HFFc6 (cell line): ENCODE results near the gene FBXO24. TPM values are rescaled to one million over a fixed set of nuclear protein-coding genes. Genes with fewer than 3 reads are reported as not detected.

Experiments used
- DNase-seq: peaks from one replicate; pipeline ENCODE4 v3.0.0-alpha.2; 2018
- H3K27ac Mint-ChIP-seq: 2 replicates; pipeline ENCODE4 v1.8.0; 2020; ENCODE audit warnings: mild to moderate bottlenecking, mixed read lengths
- H3K27me3 Mint-ChIP-seq: 2 replicates; pipeline ENCODE4 v1.8.0; 2021; ENCODE audit warnings: mild to moderate bottlenecking, moderate library complexity, mixed read lengths; ENCODE audit not compliant: insufficient read depth
- H3K36me3 Mint-ChIP-seq: 2 replicates; pipeline ENCODE4 v1.8.0; 2021; ENCODE audit warnings: low read depth, mixed read lengths
- H3K4me1 Mint-ChIP-seq: 2 replicates; pipeline ENCODE4 v1.8.0; 2020; ENCODE audit warnings: low read depth, mixed read lengths
- H3K4me3 Mint-ChIP-seq: 2 replicates; pipeline ENCODE4 v1.8.0; 2020; ENCODE audit warnings: mild to moderate bottlenecking, moderate library complexity, mixed read lengths
- H3K9me3 Mint-ChIP-seq: 2 replicates; pipeline ENCODE4 v1.8.0; 2020; ENCODE audit warnings: mild to moderate bottlenecking, mixed read lengths
- CTCF ChIP-seq: fragments of 200-600 bp; sonication (generic); IDR thresholded peaks from 2 replicates; pipeline ENCODE4 v1.5.0; 2021; ENCODE audit warnings: antibody characterized with exemption, mild to moderate bottlenecking
- total RNA-seq, 6 experiments: library from RNA; stranded (reverse); fragmentation: NEBNext Ultra II Directional; extraction: Animal tissue kit (Norgen Biotek cat#: 25700); gene quantifications; 2 replicates in 1 of 6; 3 replicates in 5 of 6; pipeline ENCODE4 v1.2.3, GENCODE V29; 2021

FBXO24 gene
- total RNA-seq, 6 experiments from 2014 or later, result 0.20 to 0.47 (median 0.28) TPM

GRCh38 chr7:100583132-100584053, 2.7 kb upstream of the FBXO24 start:
- peaks cover 10% of the 10 kb centered on the region for H3K36me3 Mint-ChIP-seq
- TF ChIP-seq CTCF, result no peak
- peak overlapping the region; percentile 87 for H3K27ac Mint-ChIP-seq
- H3K9me3 Mint-ChIP-seq, result no peaks in the 10 kb centered on the region
- no peak for DNase-seq
- H3K27me3 Mint-ChIP-seq, result peaks cover 3% of the 10 kb centered on the region
- H3K4me1 Mint-ChIP-seq, result peaks cover 30% of the 10 kb centered on the region
- H3K4me3 Mint-ChIP-seq, result peak overlapping the region; percentile 95

GRCh38 chr7:100584054-100584682, 2.0 kb upstream of the FBXO24 start:
- Mint-ChIP-seq H3K27me3 (peaks cover 3% of the 10 kb centered on the region), H3K36me3 (peaks cover 10% of the 10 kb centered on the region), H3K27ac (peak overlapping the region; percentile 87), H3K9me3 (no peaks in the 10 kb centered on the region), H3K4me1 (peaks cover 30% of the 10 kb centered on the region), H3K4me3 (peak overlapping the region; percentile 95)
- TF ChIP-seq CTCF, result no peak
- no peak for DNase-seq

- DNase-seq, result peak; percentile 74
- Mint-ChIP-seq H3K36me3 (peaks cover 6% of the 10 kb centered on the region), H3K27me3 (peaks cover 3% of the 10 kb centered on the region), H3K9me3 (no peaks in the 10 kb centered on the region), H3K4me1 (peaks cover 30% of the 10 kb centered on the region), H3K4me3 (peak overlapping the region; percentile 95), H3K27ac (peak overlapping the region; percentile 87)
- no peak for TF ChIP-seq CTCF
Observed at GRCh38 chr7:100584683-100585510, 1.2 kb upstream of the FBXO24 start.

GRCh38 chr7:100585511-100586265, 440 bp upstream of the FBXO24 start, which contains the start of gene LRCH4:
Gene LRCH4, minus strand, starts transcription at chr7:100586129. Its CDS starts 29 bp downstream, at chr7:100586100.
- 0 out of 2 replicates have a peak, but pooled peaks have one; percentile 8 for TF ChIP-seq CTCF
- peak within 1 kb of the TSS; percentile 87 for H3K27ac Mint-ChIP-seq
- H3K27me3 Mint-ChIP-seq, result peaks cover 6% of the 10 kb centered on the region
- peak within 1 kb of the TSS; percentile 95 for H3K4me3 Mint-ChIP-seq
- DNase-seq, result no peak
- H3K36me3 Mint-ChIP-seq, result peaks cover 6% of the 10 kb centered on the region
- H3K4me1 Mint-ChIP-seq, result peaks cover 36% of the 10 kb centered on the region
- no peaks in the 10 kb centered on the region for H3K9me3 Mint-ChIP-seq

GRCh38 chr7:100588438-100588837, 2.3 kb downstream of the FBXO24 start:
- DNase-seq, result peak; percentile 25
- H3K36me3 Mint-ChIP-seq, result peaks cover 6% of the 10 kb centered on the region
- TF ChIP-seq CTCF, result peak; percentile 64
- peaks cover 31% of the 10 kb centered on the region for H3K4me1 Mint-ChIP-seq
- no peaks in the 10 kb centered on the region for H3K9me3 Mint-ChIP-seq
- peaks cover 6% of the 10 kb centered on the region for H3K27me3 Mint-ChIP-seq
- H3K4me3 Mint-ChIP-seq, result peak overlapping the region; percentile 42
- H3K27ac Mint-ChIP-seq, result no peak overlapping the region
